Psoas muscle (tissue), 8 donors: ENCODE results near the gene ATG9A. TPM values are rescaled to one million over a fixed set of nuclear protein-coding genes. Genes with fewer than 3 reads are reported as not detected.

Source experiments
- ATAC-seq, 4 donors: fragments of 200-7000 bp; cut with Tn5 transposase; one replicate each; pipeline ENCODE4 v1.9.1; 2020; ENCODE audit warnings: moderate library complexity in 3 of 4, mild to moderate bottlenecking in 2 of 4
- DNase-seq, 2 donors: peaks; one replicate each; pipeline ENCODE4 v3.0.0-alpha.2; 2020
- H3K27ac ChIP-seq: fragments of 200-600 bp; one replicate; pipeline ENCODE4 v1.8.0; 2022
- H3K27me3 ChIP-seq, 3 donors: fragments of 200-600 bp in 1 of 3; one replicate each; pipeline versions ENCODE4 v1.6.1 to v1.8.0; 2013 to 2022; ENCODE audit warnings: low read length in 2 of 3, mild to moderate bottlenecking in 2 of 3, moderate library complexity in 1 of 3; ENCODE audit not compliant: insufficient read depth in 3 of 3
- H3K36me3 ChIP-seq, 2 donors: fragments of 200-600 bp in 1 of 2; one replicate each; pipeline versions ENCODE4 v1.6.1 to v1.8.0; 2013 to 2022; ENCODE audit warnings: low read depth in 1 of 2, mild to moderate bottlenecking in 1 of 2, moderate library complexity in 1 of 2; ENCODE audit not compliant: insufficient read depth in 1 of 2
- H3K4me1 ChIP-seq: fragments of 200-600 bp; one replicate; pipeline ENCODE4 v1.8.0; 2022
- H3K4me3 ChIP-seq: fragments of 200-600 bp; one replicate; pipeline ENCODE4 v1.8.0; 2022; ENCODE audit warnings: mild to moderate bottlenecking
- H3K9me3 ChIP-seq: fragments of 200-600 bp; one replicate; pipeline ENCODE4 v1.8.0; 2022
- CTCF ChIP-seq: fragments of 200-600 bp; IDR thresholded peaks from one replicate; pipeline ENCODE4 v1.8.0; 2022; ENCODE audit warnings: antibody characterized with exemption
- WGBS, 3 donors: extraction: QIAGEN DNeasy Blood & Tissue Kit; methylation state at CpG; one replicate each; pipeline versions ENCODE4 v1.1.6 to v1.1.7; 2013; 5-methylcytosine and 5-hydroxymethylcytosine counted together
- intact Hi-C, 2 donors: fragments of 100-400 bp; cut with DNase I; formaldehyde crosslinking; loops; one replicate each; pipeline versions ENCODE4 v1.11.0 to v1.14.2; 2022
- polyA plus RNA-seq, 3 donors: library from polyadenylated mRNA; stranded (reverse); fragments of 200-250 nt; gene quantifications; one replicate each; pipeline ENCODE4 v1.2.3, GENCODE V29; 2013
- total RNA-seq, 4 donors: library from RNA; stranded (reverse); fragmentation: NEBNext Ultra II Directional in 2 of 4; extraction: Animal tissue kit (Norgen Biotek cat#: 25700) in 2 of 4; gene quantifications; one replicate each; pipeline versions ENCODE4 v1.2.1 to v1.2.4, GENCODE V29; 2021 to 2023
- donor health status: healthy with polysubstance abuse.
- donor health status: DM: no; HTN: no; CAD: no; lungs with moderate emphysema.
- donor health status: Bipolar disorder and iron deficiency.
- donor health status: healthy.
- donor health status: DM: yes; HTN: yes; CAD: no.
- donor health status: DM: no; HTN: no; CAD: no.
- donor health status: DM: no; HTN: no; CAD: no.
- donor health status: DM: yes; HTN: yes; CAD: no.

ATG9A gene
- total and polyA plus RNA-seq, 7 donors: 41.6 to 180 (median 111) TPM

GRCh38 chr2:219174146-219174545 is 55.3 kb downstream of the ATG9A start:
- Histone ChIP-seq H3K27me3 (no peaks in the 10 kb centered on the region), H3K4me1 (peaks cover 46% of the 10 kb centered on the region), H3K36me3 (peaks cover 0 to 40% of the 10 kb centered on the region in 2 donors), H3K4me3 (no peak overlapping the region), H3K27ac (peak overlapping the region; percentile 9), H3K9me3 (no peaks in the 10 kb centered on the region)
- WGBS, 3 donors: 75 to 80% (median 80%) methylated on average over 3 of the region's 3 CpGs
- intact Hi-C loops: loop anchor here (10.0 kb wide), 3 partner anchors 191 to 779 kb away; partner anchors contain the start of genes CHPF (in 1 of the 2), CTDSP1 (in 1 of the 2) and TMEM198 (in 1 of the 2)
- DNase-seq (no peak), ATAC-seq (no peak)
- no peak for TF ChIP-seq CTCF

- intact Hi-C loops: loop anchor here (10.0 kb wide), 3 partner anchors 192 to 778 kb away; partner anchors contain the start of genes CHPF (in 1 of the 2), CTDSP1 (in 1 of the 2) and TMEM198 (in 1 of the 2)
- no peak for TF ChIP-seq CTCF
- H3K4me3 ChIP-seq: no peak overlapping the region
- DNase-seq: no peak
- no peak for ATAC-seq
- peaks cover 41% of the 10 kb centered on the region for H3K4me1 ChIP-seq
- H3K36me3 ChIP-seq: peaks cover 0 to 40% of the 10 kb centered on the region in 2 donors
- WGBS, 3 donors: 87 to 92% (median 87%) methylated on average over 6 of the region's 6 CpGs
- H3K9me3 ChIP-seq: no peaks in the 10 kb centered on the region
- H3K27me3 ChIP-seq: no peaks in the 10 kb centered on the region
- H3K27ac ChIP-seq: no peak overlapping the region
Observed at GRCh38 chr2:219173176-219173575, 56.3 kb downstream of the ATG9A start.

GRCh38 chr2:219172231-219173154 is 56.9 kb downstream of the ATG9A start:
- Histone ChIP-seq H3K4me1 (peaks cover 41% of the 10 kb centered on the region), H3K4me3 (no peak overlapping the region), H3K9me3 (no peaks in the 10 kb centered on the region), H3K36me3 (peaks cover 0 to 40% of the 10 kb centered on the region in 2 donors), H3K27me3 (no peaks in the 10 kb centered on the region), H3K27ac (peak overlapping the region; percentile 75)
- DNase-seq (no peak), ATAC-seq (no peak)
- TF ChIP-seq CTCF: no peak
- WGBS, 3 donors: 82 to 87% (median 83%) methylated on average over 16 of the region's 16 CpGs
- intact Hi-C loops: loop anchor here (10.0 kb wide), 3 partner anchors 192 to 778 kb away; partner anchors contain the start of genes CHPF (in 1 of the 2), CTDSP1 (in 1 of the 2) and TMEM198 (in 1 of the 2)

- Histone ChIP-seq H3K27me3 (no peaks in the 10 kb centered on the region), H3K36me3 (peaks cover 0 to 40% of the 10 kb centered on the region in 2 donors), H3K4me1 (peaks cover 41% of the 10 kb centered on the region), H3K9me3 (no peaks in the 10 kb centered on the region), H3K27ac (peak overlapping the region; percentile 75), H3K4me3 (no peak overlapping the region)
- peak; percentile 75 to 87 (median 82) for ATAC-seq
- intact Hi-C loops: loop anchor here (10.0 kb wide), 3 partner anchors 194 to 776 kb away; partner anchors contain the start of genes CHPF (in 1 of the 2), CTDSP1 (in 1 of the 2) and TMEM198 (in 1 of the 2)
- 15 to 32% (median 17%) methylated on average over 6 of the region's 6 CpGs for WGBS, 3 donors
- TF ChIP-seq CTCF: peak; percentile 73
- DNase-seq: peak; percentile 66 to 84
Observed at GRCh38 chr2:219171231-219171651, 58.2 kb downstream of the ATG9A start.
